ENCODE results near the gene DIPK1B. TPM values are rescaled to one million over a fixed set of nuclear protein-coding genes. Genes with fewer than 3 reads are reported as not detected.

DIPK1B gene
- not detected for total RNA-seq

DNA sequence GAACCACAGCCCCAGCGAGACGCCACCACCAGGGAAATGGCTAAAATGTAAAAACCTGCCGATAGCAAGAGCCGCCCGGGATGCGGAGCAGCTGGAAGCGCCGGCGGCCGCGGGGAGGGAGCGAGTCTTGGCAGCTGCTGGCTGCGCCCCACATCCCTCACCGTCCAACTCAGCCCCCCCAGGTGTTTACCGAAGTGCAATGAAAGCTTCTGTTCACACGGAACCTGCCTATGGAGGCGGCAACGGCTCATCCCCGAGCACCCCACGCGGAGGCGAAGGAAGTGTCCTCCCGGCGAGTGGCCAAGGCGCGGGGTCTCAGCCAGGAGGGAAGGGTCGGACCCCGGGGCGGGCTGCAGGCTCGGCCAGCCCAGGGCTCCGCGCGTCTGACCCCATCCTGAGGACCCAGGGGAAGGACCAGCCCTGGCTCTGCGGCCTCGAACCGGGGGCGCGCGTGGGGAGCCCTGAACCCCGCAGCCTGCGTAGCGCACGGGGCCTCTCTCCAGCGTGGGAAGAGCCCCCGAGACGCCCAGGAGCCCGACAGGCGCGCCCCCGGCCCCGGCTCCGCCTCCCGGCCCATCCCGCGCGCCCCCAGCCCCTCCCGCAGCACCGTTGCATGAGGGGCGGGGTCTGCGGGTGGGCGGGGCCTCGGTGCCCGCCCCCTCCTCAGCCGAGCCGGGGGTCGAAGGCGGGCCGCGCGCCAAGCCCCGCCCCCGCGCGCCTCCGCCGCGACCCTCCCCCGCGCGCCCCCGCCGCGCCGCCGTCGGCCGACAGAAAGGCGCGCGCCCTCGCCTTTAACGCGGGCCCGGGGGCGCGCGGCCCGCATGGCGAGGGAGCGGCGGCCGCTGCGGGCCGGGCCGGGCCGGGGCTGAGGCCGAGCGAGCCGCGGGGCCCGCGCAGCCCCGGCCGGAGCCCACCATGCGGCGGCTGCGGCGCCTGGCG lies at the start of gene DIPK1B:
DIPK1B (plus strand) TSS at position 822 of the 939 bp plus-strand sequence; CDS start at position 916, 94 bp downstream.
- no peaks in the 10 kb centered on the region for H3K9me3 Mint-ChIP-seq

DNA sequence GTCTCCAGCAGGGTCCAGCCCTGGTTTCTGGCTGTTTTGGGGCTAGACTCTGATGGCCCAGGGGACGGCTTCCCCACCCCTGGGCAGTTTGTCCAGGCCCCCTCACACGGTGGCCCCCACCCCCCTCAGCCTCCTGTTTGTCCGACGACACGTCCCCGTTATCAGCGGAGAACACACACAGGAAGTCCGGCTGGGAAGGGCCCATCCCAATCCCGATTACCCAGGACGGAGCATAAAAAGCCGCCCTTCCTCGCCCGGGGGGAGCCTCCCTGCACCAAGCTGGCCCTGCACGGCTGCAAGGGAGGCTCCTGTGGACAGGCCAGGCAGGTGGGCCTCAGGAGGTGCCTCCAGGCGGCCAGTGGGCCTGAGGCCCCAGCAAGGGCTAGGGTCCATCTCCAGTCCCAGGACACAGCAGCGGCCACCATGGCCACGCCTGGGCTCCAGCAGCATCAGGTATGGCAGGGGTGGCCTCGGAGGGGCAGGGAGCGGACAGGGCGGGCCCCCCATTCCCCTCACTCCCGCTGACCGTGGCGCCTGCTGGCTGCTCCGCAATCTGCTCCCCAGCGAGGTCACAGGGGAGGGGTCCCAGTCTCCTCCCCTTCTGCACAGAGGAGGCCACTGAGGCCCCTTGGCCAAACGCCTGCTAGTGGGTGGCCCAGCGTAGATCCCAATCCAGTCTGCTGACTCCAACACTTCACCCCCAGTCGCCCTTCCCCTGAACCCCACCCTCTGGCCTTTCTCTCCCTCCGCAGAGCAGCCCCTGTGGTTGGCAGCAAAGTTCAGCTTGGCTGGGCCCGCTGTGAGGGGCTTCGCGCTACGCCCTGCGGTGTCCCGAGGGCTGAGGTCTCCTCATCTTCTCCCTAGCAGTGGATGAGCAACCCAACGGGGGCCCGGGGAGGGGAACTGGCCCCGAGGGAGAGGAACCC lies 49.5 kb upstream of the DIPK1B start, which contains the start of gene EGFL7:
EGFL7 (plus strand) TSS at position 261 of the 926 bp plus-strand sequence. CDS start 5,367 bp downstream, outside the sequence.
- H3K27ac Mint-ChIP-seq: no peak within 1 kb of the TSS
- no peak within 1 kb of the TSS for H3K4me3 Mint-ChIP-seq
- H3K27me3 Mint-ChIP-seq: peaks cover 26% of the 10 kb centered on the region
- H3K36me3 Mint-ChIP-seq: no peaks in the 10 kb centered on the region
- peaks cover 8% of the 10 kb centered on the region for H3K4me1 Mint-ChIP-seq (ENCODE audit: low read depth)
- ChIA-PET CTCF (interaction anchor here (1.0 to 1.4 kb wide), 2 partner anchors 9 to 18 kb away, joined by 3 to 4 read pairs; no protein-coding TSS in a partner anchor), POLR2A (no interaction called here)
- H3K9me3 Mint-ChIP-seq: no peaks in the 10 kb centered on the region
- no peak for DNase-seq
- intact Hi-C loops (cut with micrococcal nuclease): no loop called here

More for the DNA sequence above, at the start of gene DIPK1B:
- intact Hi-C loops (cut with micrococcal nuclease): no loop called here
- no peak for DNase-seq
- no peaks in the 10 kb centered on the region for H3K36me3 Mint-ChIP-seq
- H3K4me1 Mint-ChIP-seq (ENCODE audit: low read depth): no peaks in the 10 kb centered on the region
- peak within 1 kb of the TSS; percentile 23 for H3K4me3 Mint-ChIP-seq
- H3K27me3 Mint-ChIP-seq: peaks cover 29% of the 10 kb centered on the region
- ChIA-PET POLR2A (interaction anchor here (1.0 kb wide), 1 partner anchor 15 kb away, joined by 3 read pairs; no protein-coding TSS in a partner anchor), CTCF (no interaction called here)
- H3K27ac Mint-ChIP-seq: no peak within 1 kb of the TSS

- no peaks in the 10 kb centered on the region for H3K36me3 Mint-ChIP-seq
- peaks cover 2% of the 10 kb centered on the region for H3K4me1 Mint-ChIP-seq (ENCODE audit: low read depth)
- ChIA-PET CTCF (interaction anchor here (0.7 to 1.6 kb wide), 4 partner anchors 8 to 178 kb away, joined by 3 to 4 read pairs (median 4); no protein-coding TSS in a partner anchor), POLR2A (no interaction called here)
- no peak for DNase-seq
- H3K27me3 Mint-ChIP-seq: peaks cover 23% of the 10 kb centered on the region
- no peak overlapping the region for H3K27ac Mint-ChIP-seq
- H3K9me3 Mint-ChIP-seq: no peaks in the 10 kb centered on the region
- H3K4me3 Mint-ChIP-seq: no peak overlapping the region
- intact Hi-C loops (cut with micrococcal nuclease): no loop called here
Observed at GRCh38 chr9:136664000-136664915, 48.1 kb upstream of the DIPK1B start.

DNA sequence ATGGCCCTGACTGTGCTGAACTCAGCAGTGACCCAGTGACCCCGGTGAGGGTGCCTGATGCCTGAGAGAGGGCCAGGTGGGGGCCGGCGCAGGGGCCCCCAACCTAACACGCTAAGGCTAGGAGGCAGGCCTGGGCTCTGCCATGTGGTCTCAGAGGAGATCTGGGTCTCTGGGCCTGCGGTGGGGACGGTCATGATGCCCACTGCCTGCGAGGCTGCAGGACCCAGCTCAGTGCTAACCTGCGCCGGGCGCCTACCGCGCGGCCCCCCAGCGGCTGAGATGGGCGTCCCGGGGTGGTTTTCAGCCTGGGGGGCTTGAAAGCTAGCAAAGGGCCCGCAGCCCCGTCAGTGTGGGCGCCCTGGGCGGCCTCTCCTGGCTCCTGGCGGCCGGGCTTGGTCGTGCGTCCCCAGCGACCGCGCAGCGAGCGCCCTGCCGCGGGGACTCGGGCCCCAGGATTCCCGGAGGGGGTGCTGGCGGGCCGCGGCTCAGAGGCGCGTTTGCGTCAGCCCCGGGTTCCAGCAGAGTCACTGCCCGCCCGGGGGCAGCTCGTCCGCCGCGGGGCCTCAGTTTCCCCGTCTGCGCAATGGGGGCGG lies 47.2 kb upstream of the DIPK1B start:
- H3K4me3 Mint-ChIP-seq: peak overlapping the region; percentile 62
- H3K36me3 Mint-ChIP-seq: no peaks in the 10 kb centered on the region
- CTCF ChIA-PET: interaction anchor here (1.3 to 1.6 kb wide), 2 partner anchors 9 to 62 kb away, joined by 3 to 4 read pairs; no protein-coding TSS in a partner anchor
- intact Hi-C loops (cut with micrococcal nuclease): no loop called here
- no peak overlapping the region for H3K27ac Mint-ChIP-seq
- DNase-seq: peak; percentile 27
- POLR2A ChIA-PET: no interaction called here
- H3K9me3 Mint-ChIP-seq: no peaks in the 10 kb centered on the region
- H3K27me3 Mint-ChIP-seq: peaks cover 18% of the 10 kb centered on the region
- H3K4me1 Mint-ChIP-seq (ENCODE audit: low read depth): peaks cover 2% of the 10 kb centered on the region

DNA sequence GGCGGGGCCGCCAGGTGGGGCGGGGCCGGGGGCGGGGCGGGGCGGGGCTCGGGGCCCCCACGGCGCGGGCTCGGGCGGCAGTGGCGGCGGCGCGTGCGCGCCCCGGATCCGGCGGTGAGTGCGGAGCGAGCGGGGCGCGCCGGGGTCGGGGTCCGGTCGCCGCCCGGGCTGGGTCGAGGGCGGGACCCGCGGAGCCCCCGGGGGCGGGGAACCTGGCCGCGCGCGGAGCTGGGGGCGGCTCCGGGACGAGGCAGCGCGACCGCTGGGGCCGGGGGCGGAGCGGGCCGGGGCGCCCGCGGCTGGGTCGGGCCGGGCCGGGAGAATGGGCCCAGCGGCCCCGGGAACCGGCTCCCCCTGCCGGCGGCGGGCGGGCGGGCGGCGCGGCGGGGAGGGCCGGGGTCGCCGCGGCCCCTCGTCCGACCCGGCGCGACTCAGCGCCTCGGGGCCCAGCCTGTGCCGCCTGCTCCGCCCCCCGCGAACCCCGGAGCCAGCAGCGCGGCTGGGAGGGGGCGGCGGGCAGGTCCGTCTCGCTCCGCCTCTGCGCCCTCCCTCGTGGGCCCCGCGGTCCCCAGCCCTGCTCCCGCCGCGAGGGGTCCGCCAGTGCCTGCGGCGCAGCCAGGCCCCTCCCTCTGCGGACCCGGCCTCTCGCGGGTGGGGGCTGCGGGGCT lies 46.5 kb upstream of the DIPK1B start:
- Mint-ChIP-seq H3K27me3 (peaks cover 18% of the 10 kb centered on the region), H3K4me1 (ENCODE audit: low read depth) (peaks cover 2% of the 10 kb centered on the region), H3K4me3 (no peak overlapping the region), H3K9me3 (no peaks in the 10 kb centered on the region), H3K27ac (no peak overlapping the region), H3K36me3 (no peaks in the 10 kb centered on the region)
- intact Hi-C loops (cut with micrococcal nuclease): no loop called here
- no peak for DNase-seq
- ChIA-PET CTCF (interaction anchor here (1.6 kb wide), 1 partner anchor 61 kb away, joined by 4 read pairs; no protein-coding TSS in a partner anchor), POLR2A (no interaction called here)

DNA sequence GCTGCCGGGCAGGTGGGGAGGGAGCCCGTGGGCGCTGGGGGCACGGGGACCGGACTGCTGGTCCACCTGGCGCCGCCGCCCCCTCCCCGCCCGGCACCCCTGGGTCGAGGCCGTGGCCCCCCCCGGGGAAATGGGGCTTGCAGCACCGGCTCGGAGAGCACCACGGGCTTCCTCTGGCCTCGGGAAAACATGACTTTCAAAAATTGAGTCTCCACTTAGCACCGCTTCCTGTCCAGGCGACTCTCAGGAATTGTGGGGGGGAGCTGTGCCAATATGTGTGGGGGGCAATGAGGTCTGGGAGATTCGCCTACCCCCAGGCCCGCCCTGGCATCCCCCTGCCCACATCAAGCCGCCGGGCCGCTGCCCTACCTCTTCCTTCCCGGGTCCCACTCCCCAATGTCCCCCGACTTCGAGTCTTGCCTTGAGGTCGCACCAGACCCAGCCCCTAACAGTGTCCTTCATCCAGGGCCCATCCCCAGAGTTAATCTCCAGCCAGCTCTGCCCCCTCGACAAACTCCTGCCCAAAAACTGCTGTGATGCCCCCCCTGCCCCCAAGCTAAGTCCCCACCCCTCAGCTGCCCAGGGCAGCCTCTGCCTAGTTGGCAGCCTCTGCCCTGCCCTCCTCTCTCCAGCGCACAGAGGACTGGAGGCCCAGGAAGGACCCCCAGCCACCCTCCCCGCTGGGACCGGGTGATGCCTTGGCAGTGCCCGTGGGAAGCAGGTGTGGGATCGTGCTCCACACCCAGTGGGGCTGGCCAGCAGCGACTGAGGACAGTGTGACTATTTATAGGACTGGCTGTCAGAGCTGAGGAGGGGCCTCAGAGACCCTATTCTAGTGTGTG lies 45.8 kb upstream of the DIPK1B start:
- Mint-ChIP-seq H3K4me1 (ENCODE audit: low read depth) (peaks cover 2% of the 10 kb centered on the region), H3K27ac (no peak overlapping the region), H3K9me3 (no peaks in the 10 kb centered on the region), H3K36me3 (no peaks in the 10 kb centered on the region), H3K27me3 (peaks cover 18% of the 10 kb centered on the region), H3K4me3 (peak overlapping the region; percentile 46)
- no peak for DNase-seq
- ChIA-PET CTCF (interaction anchor here (1.6 kb wide), 1 partner anchor 60 kb away, joined by 4 read pairs; no protein-coding TSS in a partner anchor), POLR2A (no interaction called here)
- intact Hi-C loops (cut with micrococcal nuclease): no loop called here

DNA sequence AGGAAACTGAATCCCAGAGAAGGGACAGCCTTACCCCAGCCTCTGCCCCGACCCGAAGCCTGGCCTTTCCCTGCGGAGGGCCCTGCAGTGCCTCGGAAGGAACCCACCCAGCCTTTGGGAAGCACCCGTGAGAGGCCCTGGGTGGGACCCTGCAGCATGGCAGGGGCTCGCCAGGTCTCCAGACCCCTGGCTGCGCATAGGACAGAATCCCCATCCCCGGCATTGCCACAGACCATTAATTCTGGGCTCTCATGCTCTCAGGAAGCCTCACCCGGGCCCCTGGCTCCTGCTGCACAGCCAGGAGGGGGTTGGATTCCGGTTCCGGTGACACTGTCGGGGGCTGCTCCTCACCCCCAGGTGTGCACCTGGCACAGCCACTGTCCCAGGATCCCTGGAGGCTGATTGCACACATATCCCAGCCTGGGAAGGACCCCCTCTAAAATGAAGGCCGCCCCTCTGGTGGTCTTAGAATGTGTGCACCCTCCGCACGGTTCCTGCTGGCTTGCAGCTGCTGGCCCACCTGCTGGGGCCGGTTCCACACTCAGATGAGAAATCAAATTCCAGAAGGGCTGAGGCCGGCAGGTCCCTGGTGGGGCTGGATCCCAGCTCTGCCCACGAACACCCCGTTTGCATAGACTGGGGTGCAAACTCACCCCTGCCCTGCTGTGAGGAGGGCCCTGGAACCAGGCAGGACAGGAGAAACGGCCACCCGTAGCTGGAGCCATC lies 45.0 kb upstream of the DIPK1B start:
- Mint-ChIP-seq H3K36me3 (no peaks in the 10 kb centered on the region), H3K4me1 (ENCODE audit: low read depth) (peaks cover 2% of the 10 kb centered on the region), H3K4me3 (no peak overlapping the region), H3K9me3 (no peaks in the 10 kb centered on the region), H3K27ac (no peak overlapping the region), H3K27me3 (peaks cover 18% of the 10 kb centered on the region)
- intact Hi-C loops (cut with micrococcal nuclease): no loop called here
- no peak for DNase-seq
- POLR2A ChIA-PET: no interaction called here
- CTCF ChIA-PET: interaction anchor here (1.6 kb wide), 1 partner anchor 182 kb away, joined by 8 read pairs; no protein-coding TSS in a partner anchor

DNA sequence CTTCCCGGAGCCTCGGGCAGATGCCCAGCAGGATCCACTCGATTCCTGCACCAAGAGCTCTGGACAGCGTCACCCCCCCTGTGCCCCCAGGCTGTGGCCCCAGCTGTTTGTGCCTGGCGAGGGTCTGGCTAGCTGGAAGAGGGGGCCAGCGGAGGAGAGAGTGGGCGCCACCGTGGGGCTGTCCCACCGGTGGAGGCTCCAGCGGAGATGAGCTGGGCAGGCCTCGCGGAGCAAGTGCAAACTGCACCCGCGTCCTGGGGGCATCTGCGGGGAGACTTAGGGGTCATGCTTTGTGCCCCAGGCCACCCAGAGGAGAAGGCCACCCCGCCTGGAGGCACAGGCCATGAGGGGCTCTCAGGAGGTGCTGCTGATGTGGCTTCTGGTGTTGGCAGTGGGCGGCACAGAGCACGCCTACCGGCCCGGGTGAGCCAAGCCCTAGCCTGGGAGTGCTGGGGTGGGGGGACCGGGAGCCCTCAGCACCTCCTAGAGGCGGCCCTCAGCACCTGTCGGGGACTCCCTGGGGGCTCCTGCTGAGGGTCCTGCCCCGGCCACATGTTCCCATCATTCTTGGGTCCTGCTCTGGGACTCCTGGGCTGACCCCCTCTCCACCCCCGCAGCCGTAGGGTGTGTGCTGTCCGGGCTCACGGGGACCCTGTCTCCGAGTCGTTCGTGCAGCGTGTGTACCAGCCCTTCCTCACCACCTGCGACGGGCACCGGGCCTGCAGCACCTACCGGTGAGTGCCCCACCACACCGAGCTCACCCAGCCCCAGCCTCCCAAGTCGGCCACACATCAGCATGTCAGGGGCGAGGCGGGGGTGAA lies 44.2 kb upstream of the DIPK1B start:
- POLR2A ChIA-PET: no interaction called here
- H3K4me1 Mint-ChIP-seq (ENCODE audit: low read depth): peaks cover 2% of the 10 kb centered on the region
- CTCF ChIA-PET: interaction anchor here (1.6 kb wide), 1 partner anchor 183 kb away, joined by 8 read pairs; no protein-coding TSS in a partner anchor

More for the DNA sequence above, 44.2 kb upstream of the DIPK1B start:
- Mint-ChIP-seq H3K9me3 (no peaks in the 10 kb centered on the region), H3K27me3 (peaks cover 18% of the 10 kb centered on the region), H3K27ac (no peak overlapping the region), H3K4me3 (no peak overlapping the region), H3K36me3 (no peaks in the 10 kb centered on the region)
- no peak for DNase-seq
- intact Hi-C loops (cut with micrococcal nuclease): no loop called here

Data from activated CD4-positive, alpha-beta memory T cell treated with anti-CD3 and anti-CD28 coated beads for 36 hours (primary cell).